Right atrium auricular region (tissue), 2 donors: ENCODE results near the gene FNDC7. TPM values are rescaled to one million over a fixed set of nuclear protein-coding genes. Genes with fewer than 3 reads are reported as not detected.
"Not testable (repeated sequence)": the region's sequence is repeated elsewhere in the genome, so short reads cannot be mapped to it uniquely, and the experiment has no call there.

ENCODE experiments used
- DNase-seq: peaks from one replicate; pipeline ENCODE4 v3.0.0-alpha.2; 2019; ENCODE audit warnings: low spot score
- H3K27ac ChIP-seq, 2 donors: fragments of 200-600 bp; sonication (generic); 1 replicate in 1 of 2; 2 replicates in 1 of 2; pipeline ENCODE4 v1.5.1; 2016 to 2019
- H3K27me3 ChIP-seq, 2 donors: fragments of 200-600 bp; sonication (generic); one replicate each; pipeline versions ENCODE4 v1.5.1 to v1.6.0; 2017 to 2019
- H3K36me3 ChIP-seq: fragments of 200-600 bp; sonication (generic); one replicate; pipeline ENCODE4 v1.5.1; 2016
- H3K4me1 ChIP-seq, 2 donors: fragments of 200-600 bp; sonication (generic); one replicate each; pipeline versions ENCODE4 v1.5.1 to v1.6.0; 2017 to 2019
- H3K4me3 ChIP-seq, 2 donors: fragments of 200-600 bp; sonication (generic); 1 replicate in 1 of 2; 2 replicates in 1 of 2; pipeline ENCODE4 v1.5.1; 2017 to 2019; ENCODE audit warnings: mild to moderate bottlenecking in 1 of 2, moderate library complexity in 1 of 2
- H3K9me3 ChIP-seq, 2 donors: fragments of 200-600 bp; sonication (generic); one replicate each; pipeline ENCODE4 v1.5.1; 2019
- total RNA-seq, 2 donors: library from RNA; depleted of rRNA; stranded (reverse); fragments of >200 nt; gene quantifications; one replicate each; pipeline ENCODE4 v1.1.0, GENCODE V29; 2016
- TF ChIP-seq, protein P1 (sequence below), 2 donors: fragments of 200-600 bp; sonication (generic); IDR thresholded peaks; one replicate each; pipeline ENCODE4 v1.5.1; 2019; ENCODE audit warnings: antibody characterized with exemption in 2 of 2

Gene FNDC7
- total RNA-seq, 2 donors from 2014 or later: not detected

DNA sequence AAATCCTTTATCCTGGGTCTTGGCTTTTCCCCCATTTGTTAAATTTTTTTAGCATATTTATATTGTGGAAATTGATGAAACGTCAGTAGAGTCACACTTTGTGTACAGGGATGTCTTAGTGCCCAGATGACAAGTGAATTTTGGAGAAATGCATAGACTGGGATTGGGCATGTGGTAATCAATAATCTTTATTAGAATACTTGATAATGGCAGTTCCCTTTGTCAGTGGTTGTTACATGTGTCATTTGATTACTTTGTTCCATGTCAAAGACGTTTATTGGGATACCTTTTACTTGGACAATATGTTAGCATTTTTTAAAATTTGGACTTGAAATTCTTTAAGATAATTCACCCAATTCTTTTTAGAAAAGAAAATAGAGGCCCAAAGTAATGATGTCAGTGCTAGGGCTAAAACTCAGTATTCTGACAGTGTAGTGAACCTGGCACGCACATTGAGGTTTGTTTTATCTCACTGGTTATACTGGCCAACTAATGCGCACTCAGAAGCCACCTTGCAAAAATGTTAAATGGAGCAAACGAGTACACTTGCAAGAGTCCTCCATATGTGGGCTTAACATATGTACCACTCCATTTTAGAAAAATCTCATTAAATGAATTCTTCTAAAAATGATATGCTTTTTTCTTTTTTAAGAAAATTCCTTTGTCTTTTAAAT, 11.4 kb upstream of the FNDC7 start:
- Histone ChIP-seq H3K4me1 (peaks cover 0 to 7% of the 10 kb centered on the region in 2 donors), H3K9me3 (no peaks in the 10 kb centered on the region), H3K27me3 (no peaks in the 10 kb centered on the region), H3K36me3 (peaks cover 52% of the 10 kb centered on the region), H3K27ac (no peak overlapping the region), H3K4me3 (no peak overlapping the region)
- TF ChIP-seq, protein P1, sequence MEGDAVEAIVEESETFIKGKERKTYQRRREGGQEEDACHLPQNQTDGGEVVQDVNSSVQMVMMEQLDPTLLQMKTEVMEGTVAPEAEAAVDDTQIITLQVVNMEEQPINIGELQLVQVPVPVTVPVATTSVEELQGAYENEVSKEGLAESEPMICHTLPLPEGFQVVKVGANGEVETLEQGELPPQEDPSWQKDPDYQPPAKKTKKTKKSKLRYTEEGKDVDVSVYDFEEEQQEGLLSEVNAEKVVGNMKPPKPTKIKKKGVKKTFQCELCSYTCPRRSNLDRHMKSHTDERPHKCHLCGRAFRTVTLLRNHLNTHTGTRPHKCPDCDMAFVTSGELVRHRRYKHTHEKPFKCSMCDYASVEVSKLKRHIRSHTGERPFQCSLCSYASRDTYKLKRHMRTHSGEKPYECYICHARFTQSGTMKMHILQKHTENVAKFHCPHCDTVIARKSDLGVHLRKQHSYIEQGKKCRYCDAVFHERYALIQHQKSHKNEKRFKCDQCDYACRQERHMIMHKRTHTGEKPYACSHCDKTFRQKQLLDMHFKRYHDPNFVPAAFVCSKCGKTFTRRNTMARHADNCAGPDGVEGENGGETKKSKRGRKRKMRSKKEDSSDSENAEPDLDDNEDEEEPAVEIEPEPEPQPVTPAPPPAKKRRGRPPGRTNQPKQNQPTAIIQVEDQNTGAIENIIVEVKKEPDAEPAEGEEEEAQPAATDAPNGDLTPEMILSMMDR (IDR thresholded peaks at IDR 0.05): no peak
- no peak for DNase-seq

DNA sequence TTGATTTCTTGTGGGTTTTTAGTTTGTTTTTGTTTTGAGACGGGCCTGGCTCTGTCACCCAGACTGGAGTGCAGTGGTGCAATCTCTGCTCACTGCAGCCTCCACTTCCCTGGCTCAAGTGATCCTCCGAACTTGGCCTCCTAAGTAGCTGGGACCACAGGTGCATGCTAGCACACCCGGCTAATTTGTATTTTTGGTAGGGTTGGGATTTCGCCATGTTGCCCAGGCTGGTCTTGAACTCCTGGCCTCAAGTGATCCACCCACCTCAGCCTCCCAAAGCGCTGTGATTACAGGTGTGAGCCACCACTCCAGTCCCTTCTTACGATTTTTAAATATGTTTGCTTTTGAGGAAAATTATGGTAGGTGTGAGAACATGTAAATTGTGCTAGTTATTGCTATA, 10.6 kb upstream of the FNDC7 start:
- not testable (repeated sequence) for H3K4me3 ChIP-seq, H3K27ac ChIP-seq, H3K4me1 ChIP-seq, H3K27me3 ChIP-seq, H3K9me3 ChIP-seq, DNase-seq
- peaks cover 44% of the 10 kb centered on the region for H3K36me3 ChIP-seq

DNA sequence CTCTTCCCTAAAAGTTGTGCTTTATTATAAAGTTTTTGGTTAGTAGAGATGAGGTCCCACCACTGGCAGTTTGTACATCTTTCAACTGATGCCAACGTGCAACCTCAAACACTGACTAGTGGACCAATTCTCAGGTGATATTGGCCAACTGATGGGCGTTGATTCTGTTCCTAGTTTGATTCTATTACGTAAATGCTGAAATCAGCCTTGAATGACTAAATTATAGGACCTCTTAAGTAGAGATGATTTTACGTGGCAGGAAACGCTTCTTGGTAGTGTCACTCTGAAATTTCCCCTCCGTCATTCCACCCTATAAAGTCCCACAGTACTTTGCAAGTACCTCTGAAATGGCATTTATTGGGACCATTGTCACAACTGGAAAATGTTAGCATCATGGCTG, 8.8 kb upstream of the FNDC7 start:
- no peaks in the 10 kb centered on the region for H3K9me3 ChIP-seq
- peaks cover 0 to 7% of the 10 kb centered on the region in 2 donors for H3K4me1 ChIP-seq
- H3K36me3 ChIP-seq: peaks cover 26% of the 10 kb centered on the region
- DNase-seq: no peak
- no peak overlapping the region for H3K4me3 ChIP-seq
- TF ChIP-seq, protein P1 (IDR thresholded peaks at IDR 0.05): no peak
- no peak overlapping the region for H3K27ac ChIP-seq
- no peaks in the 10 kb centered on the region for H3K27me3 ChIP-seq

DNA sequence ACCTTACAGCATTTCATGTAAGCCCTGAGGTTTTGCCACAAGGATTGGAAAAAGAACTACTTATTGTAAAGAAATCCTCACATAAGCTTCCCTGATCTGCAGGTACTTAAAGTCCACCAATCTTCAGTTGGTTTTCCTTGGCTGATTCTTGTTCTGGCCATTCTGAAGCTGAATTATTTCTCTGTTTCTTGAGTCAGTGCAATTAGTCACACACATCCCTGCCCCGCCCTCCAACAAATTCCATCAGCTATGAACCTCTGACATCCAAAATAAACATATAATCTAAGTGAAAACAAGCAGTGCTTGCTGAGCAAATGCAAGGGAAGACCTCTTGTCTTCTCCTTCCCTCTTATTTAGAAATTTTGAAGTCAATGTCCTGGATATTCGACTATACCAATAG, 8.2 kb upstream of the FNDC7 start:
- peak; percentile 70 for DNase-seq
- no peaks in the 10 kb centered on the region for H3K27me3 ChIP-seq
- TF ChIP-seq, protein P1 (IDR thresholded peaks at IDR 0.05): no peak
- H3K27ac ChIP-seq: no peak overlapping the region
- H3K4me1 ChIP-seq: peaks cover 0 to 7% of the 10 kb centered on the region in 2 donors
- peaks cover 20% of the 10 kb centered on the region for H3K36me3 ChIP-seq
- H3K9me3 ChIP-seq: no peaks in the 10 kb centered on the region
- H3K4me3 ChIP-seq: no peak overlapping the region

DNA sequence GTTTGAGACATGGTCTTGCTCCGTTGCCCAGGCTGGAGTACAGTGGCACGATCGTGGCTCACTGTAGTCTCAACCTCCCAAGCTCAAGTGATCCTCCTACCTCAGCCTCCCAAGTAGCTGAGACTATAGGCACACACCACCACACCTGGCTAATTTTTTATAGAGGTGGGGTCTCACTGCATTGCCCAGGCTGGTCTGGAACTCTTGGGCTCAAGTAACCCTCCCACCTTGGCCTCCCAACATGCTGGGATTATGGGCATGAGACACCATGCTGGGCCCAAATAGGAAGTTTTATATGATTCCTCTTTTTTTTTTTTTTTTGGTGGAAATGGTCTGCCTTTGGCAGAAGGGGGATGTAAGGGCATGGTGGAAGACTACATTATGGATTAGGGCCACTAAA, 6.1 kb upstream of the FNDC7 start:
- Histone ChIP-seq H3K27ac (no peak overlapping the region), H3K9me3 (no peaks in the 10 kb centered on the region), H3K36me3 (peaks cover under 1% of the 10 kb centered on the region), H3K4me3 (no peak overlapping the region), H3K4me1 (peaks cover 0 to 7% of the 10 kb centered on the region in 2 donors), H3K27me3 (no peaks in the 10 kb centered on the region)
- DNase-seq: no peak
- TF ChIP-seq, protein P1 (IDR thresholded peaks at IDR 0.05): no peak

DNA sequence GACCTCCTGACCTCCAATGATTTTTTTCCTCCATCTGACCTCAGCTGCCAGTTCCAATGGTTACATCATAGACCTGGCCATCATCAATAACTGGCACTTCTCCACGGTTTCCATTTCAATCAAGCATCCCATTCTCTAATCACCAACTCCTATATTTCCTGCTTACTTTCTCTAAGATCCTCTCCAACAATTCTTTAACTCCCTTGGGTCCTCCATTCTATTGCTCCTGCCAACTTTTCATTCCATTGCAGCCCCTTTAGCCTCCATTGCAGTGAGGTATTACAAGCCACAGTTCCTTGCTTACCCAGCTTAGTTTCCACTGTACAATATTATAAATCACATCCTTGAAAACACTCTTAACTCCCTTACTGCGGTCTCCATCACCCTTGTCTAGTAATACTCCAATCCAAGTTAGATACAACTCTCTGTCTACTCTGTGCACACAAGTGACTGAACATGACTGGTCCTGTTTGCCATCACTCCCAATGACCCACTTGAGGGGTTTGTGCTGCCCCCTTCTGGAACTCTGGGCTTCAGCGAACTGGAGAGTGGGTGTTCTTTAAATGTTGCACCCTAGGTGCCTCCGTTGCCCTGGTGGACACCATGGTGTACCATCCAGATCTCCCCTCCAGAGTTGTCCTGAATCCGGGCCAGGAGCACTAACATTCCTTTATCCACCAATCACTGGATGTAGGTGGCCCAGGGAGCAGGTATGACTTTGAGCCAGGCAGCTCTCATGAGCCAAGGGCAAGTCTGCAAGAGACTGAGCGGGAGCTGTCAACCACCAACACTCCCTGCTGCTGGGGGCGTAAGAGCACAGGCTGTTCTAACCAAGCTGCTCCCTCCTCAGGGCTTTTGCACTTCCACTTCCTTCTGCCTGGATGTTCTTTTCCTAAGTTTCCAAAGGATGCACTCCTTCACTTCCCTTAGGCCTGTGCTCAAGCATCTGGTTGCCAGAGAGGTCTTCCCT, 3.7 kb upstream of the FNDC7 start:
- TF ChIP-seq, protein P1 (IDR thresholded peaks at IDR 0.05): peak in 1 of 2 donors; percentile 16
- DNase-seq: no peak
- H3K4me1 ChIP-seq: peaks cover 0 to 7% of the 10 kb centered on the region in 2 donors
- H3K9me3 ChIP-seq: no peaks in the 10 kb centered on the region
- H3K27ac ChIP-seq: no peak overlapping the region
- H3K4me3 ChIP-seq: no peak overlapping the region
- no peaks in the 10 kb centered on the region for H3K36me3 ChIP-seq
- no peaks in the 10 kb centered on the region for H3K27me3 ChIP-seq
